Thyroid gland (tissue), 4 donors: ENCODE data around the gene OR1S1. TPM values are rescaled to one million over a fixed set of nuclear protein-coding genes. Genes with fewer than 3 reads are reported as not detected.

Experiments used
- DNase-seq, 2 donors: peaks; one replicate each; pipeline ENCODE4 v3.0.0-alpha.2; 2019
- H3K27ac ChIP-seq, 3 donors: fragments of 200-600 bp; sonication (generic); 1 replicate in 2 of 3; 2 replicates in 1 of 3; pipeline ENCODE4 v1.5.1; 2016 to 2019; ENCODE audit warnings: mild to moderate bottlenecking in 1 of 3, moderate library complexity in 1 of 3
- H3K27me3 ChIP-seq: fragments of 200-600 bp; sonication (generic); one replicate; pipeline ENCODE4 v1.5.1; 2019
- H3K36me3 ChIP-seq, 2 donors: fragments of 200-600 bp; sonication (generic); one replicate each; pipeline ENCODE4 v1.5.1; 2016 to 2019
- H3K4me1 ChIP-seq, 2 donors: fragments of 200-600 bp; sonication (generic); one replicate each; pipeline ENCODE4 v1.5.1; 2017 to 2019
- H3K4me3 ChIP-seq, 3 donors: fragments of 200-600 bp; sonication (generic); replicated peaks in 1 of 3; 1 replicate in 2 of 3; 2 replicates in 1 of 3; pipeline ENCODE4 v1.5.1; 2016; ENCODE audit warnings: mild to moderate bottlenecking in 1 of 3
- H3K9me3 ChIP-seq: fragments of 200-600 bp; sonication (generic); one replicate; pipeline ENCODE4 v1.5.1; 2017
- CTCF ChIP-seq, 6 experiments: fragments of 200-600 bp in 3 of 6; fragments of 450-650 bp in 3 of 6; sonication (generic) in 3 of 6; IDR thresholded peaks; one replicate each; pipeline ENCODE4 v1.5.1; 2016 to 2019; ENCODE audit warnings: antibody characterized with exemption in 6 of 6, mild to moderate bottlenecking in 2 of 6, inconsistent platforms in 1 of 6, moderate library complexity in 1 of 6
- POLR2A ChIP-seq, 2 donors: fragments of 450-650 bp; IDR thresholded peaks; one replicate each; pipeline ENCODE4 v1.6.1; 2017; ENCODE audit warnings: antibody characterized with exemption in 2 of 2, mild to moderate bottlenecking in 2 of 2, moderate library complexity in 1 of 2
- WGBS, 2 donors: methylation state at CpG; one replicate each; pipeline ENCODE4 v1.1.5; 2017; 5-methylcytosine and 5-hydroxymethylcytosine counted together
- intact Hi-C: fragments of 100-400 bp; cut with DNase I; formaldehyde crosslinking; loops from one replicate; pipeline ENCODE4 v1.15.1; 2023
- total RNA-seq, 4 donors: library from RNA; depleted of rRNA; stranded (reverse); fragments of >200 nt; gene quantifications; one replicate each; pipeline ENCODE4 v1.2.3, GENCODE V29; 2016

Gene OR1S1
- total RNA-seq, 4 donors from 2014 or later, result not detected

- no peaks in the 10 kb centered on the region for H3K4me1 ChIP-seq
- no peak for DNase-seq
- no peak for TF ChIP-seq CTCF (IDR thresholded peaks at IDR 0.05)
- no peak for TF ChIP-seq POLR2A (IDR thresholded peaks at IDR 0.05)
- no peaks in the 10 kb centered on the region for H3K27me3 ChIP-seq
- no peak overlapping the region for H3K27ac ChIP-seq
- H3K4me3 ChIP-seq, result no peak overlapping the region
- H3K36me3 ChIP-seq, result no peaks in the 10 kb centered on the region
- no peaks in the 10 kb centered on the region for H3K9me3 ChIP-seq
- intact Hi-C loops, result no loop called here
Measured at GRCh38 chr11:58193391-58193790, 19.1 kb upstream of the OR1S1 start.

GRCh38 chr11:58195939-58196338, 16.6 kb upstream of the OR1S1 start:
- intact Hi-C loops, result no loop called here
- WGBS, 2 donors, result 88 to 92% methylated on average over 2 of the region's 2 CpGs
- Histone ChIP-seq H3K4me3 (no peak overlapping the region), H3K4me1 (no peaks in the 10 kb centered on the region), H3K36me3 (no peaks in the 10 kb centered on the region), H3K9me3 (no peaks in the 10 kb centered on the region), H3K27me3 (no peaks in the 10 kb centered on the region), H3K27ac (no peak overlapping the region)
- no peak for TF ChIP-seq CTCF (IDR thresholded peaks at IDR 0.05)
- TF ChIP-seq POLR2A (IDR thresholded peaks at IDR 0.05), result no peak
- no peak for DNase-seq

- no peaks in the 10 kb centered on the region for H3K9me3 ChIP-seq
- no peak for DNase-seq
- H3K36me3 ChIP-seq, result no peaks in the 10 kb centered on the region
- TF ChIP-seq POLR2A (IDR thresholded peaks at IDR 0.05) (no peak), CTCF (IDR thresholded peaks at IDR 0.05) (no peak)
- intact Hi-C loops, result no loop called here
- 58 to 64% methylated on average over 1 of the region's 1 CpG for WGBS, 2 donors
- no peak overlapping the region for H3K27ac ChIP-seq
- no peak overlapping the region for H3K4me3 ChIP-seq
- H3K4me1 ChIP-seq, result no peaks in the 10 kb centered on the region
- no peaks in the 10 kb centered on the region for H3K27me3 ChIP-seq
Measured at GRCh38 chr11:58199271-58199670, 13.2 kb upstream of the OR1S1 start.

GRCh38 chr11:58204042-58204441, 8.5 kb upstream of the OR1S1 start, which contains the start of gene OR1S2:
Gene OR1S2 (minus strand): TSS chr11:58204142. CDS start chr11:58204142, 0 bp downstream.
- H3K27ac ChIP-seq, result no peak within 1 kb of the TSS
- no peaks in the 10 kb centered on the region for H3K4me1 ChIP-seq
- no peak within 1 kb of the TSS for H3K4me3 ChIP-seq
- intact Hi-C loops, result no loop called here
- no peaks in the 10 kb centered on the region for H3K36me3 ChIP-seq
- H3K27me3 ChIP-seq, result no peaks in the 10 kb centered on the region
- no peaks in the 10 kb centered on the region for H3K9me3 ChIP-seq
- TF ChIP-seq CTCF (IDR thresholded peaks at IDR 0.05), result no peak
- no peak for TF ChIP-seq POLR2A (IDR thresholded peaks at IDR 0.05)
- no peak for DNase-seq

- no peak overlapping the region for H3K27ac ChIP-seq
- no peaks in the 10 kb centered on the region for H3K4me1 ChIP-seq
- H3K36me3 ChIP-seq, result no peaks in the 10 kb centered on the region
- no peak for DNase-seq
- intact Hi-C loops, result no loop called here
- H3K9me3 ChIP-seq, result no peaks in the 10 kb centered on the region
- TF ChIP-seq POLR2A (IDR thresholded peaks at IDR 0.05), result no peak
- no peak for TF ChIP-seq CTCF (IDR thresholded peaks at IDR 0.05)
- H3K27me3 ChIP-seq, result no peaks in the 10 kb centered on the region
- no peak overlapping the region for H3K4me3 ChIP-seq
Measured at GRCh38 chr11:58216476-58216875, 4.0 kb downstream of the OR1S1 start.
